H9 (cell line): ENCODE measurements around the gene MYCN. TPM values are rescaled to one million over a fixed set of nuclear protein-coding genes. Genes with fewer than 3 reads are reported as not detected.
A peak's percentile ranks its signal among the peaks of the same experiment; 100 is the strongest.

Experiments used
- DNase-seq: peaks from one replicate; pipeline ENCODE4 v3.0.0-alpha.2; 2017
- H2AFZ ChIP-seq: one replicate; pipeline ENCODE4 v1.6.1; 2013; ENCODE audit warnings: mild to moderate bottlenecking, low read length, control low read depth, moderate library complexity
- H2AK5ac ChIP-seq: 2 replicates; pipeline ENCODE4 v1.6.1; 2013; ENCODE audit warnings: low read length, control low read depth, mixed read lengths; ENCODE audit not compliant: insufficient read length
- H2BK120ac ChIP-seq: one replicate; pipeline ENCODE4 v1.6.1; 2013; ENCODE audit warnings: low read depth, mild to moderate bottlenecking, low read length, control low read depth, inconsistent platforms; ENCODE audit not compliant: poor library complexity, severe bottlenecking
- H2BK12ac ChIP-seq: 2 replicates; pipeline ENCODE4 v1.6.1; 2013; ENCODE audit warnings: low read length, control low read depth, mixed read lengths, low read depth; ENCODE audit not compliant: insufficient read length
- H2BK15ac ChIP-seq: 2 replicates; pipeline ENCODE4 v1.6.1; 2013; ENCODE audit warnings: low read depth, low read length, control low read depth
- H2BK20ac ChIP-seq: one replicate; pipeline ENCODE4 v1.6.1; 2013; ENCODE audit warnings: low read depth, mild to moderate bottlenecking, low read length, control low read depth, inconsistent platforms; ENCODE audit not compliant: poor library complexity, severe bottlenecking
- H2BK5ac ChIP-seq: 2 replicates; pipeline ENCODE4 v1.6.1; 2013; ENCODE audit warnings: low read length, control low read depth, mixed read lengths; ENCODE audit not compliant: insufficient read length
- H3K14ac ChIP-seq: 2 replicates; pipeline ENCODE4 v1.6.1; 2013; ENCODE audit warnings: low read length, control low read depth; ENCODE audit not compliant: insufficient read depth
- H3K18ac ChIP-seq: 2 replicates; pipeline ENCODE4 v1.6.1; 2013; ENCODE audit warnings: low read depth, mild to moderate bottlenecking, mixed read lengths, low read length, control low read depth; ENCODE audit not compliant: insufficient read length
- H3K23ac ChIP-seq: 2 replicates; pipeline ENCODE4 v1.6.1; 2013; ENCODE audit warnings: low read length, control low read depth, mixed read lengths, low read depth; ENCODE audit not compliant: insufficient read length
- H3K23me2 ChIP-seq: 2 replicates; pipeline ENCODE4 v1.6.1; 2013; ENCODE audit warnings: low read depth, mild to moderate bottlenecking, mixed read lengths, low read length, control low read depth; ENCODE audit not compliant: insufficient read length, poor library complexity, severe bottlenecking
- H3K27ac ChIP-seq: 2 replicates; pipeline ENCODE4 v1.5.1; 2013; ENCODE audit warnings: low read length, control low read depth, mixed read lengths, low read depth; ENCODE audit not compliant: insufficient read length
- H3K27me3 ChIP-seq: 2 replicates; pipeline ENCODE4 v1.6.1; 2013; ENCODE audit warnings: low read length, control low read depth, inconsistent platforms; ENCODE audit not compliant: insufficient read depth
- H3K4ac ChIP-seq: 2 replicates; pipeline ENCODE4 v1.6.1; 2013; ENCODE audit warnings: low read depth, mild to moderate bottlenecking, control low read depth, inconsistent platforms, low read length, moderate library complexity
- H3K4me1 ChIP-seq: 2 replicates; pipeline ENCODE4 v1.6.1; 2013; ENCODE audit warnings: low read length, control low read depth, inconsistent platforms; ENCODE audit not compliant: insufficient read depth
- H3K4me2 ChIP-seq: 2 replicates; pipeline ENCODE4 v1.6.1; 2013; ENCODE audit warnings: low read length, control low read depth, mixed read lengths; ENCODE audit not compliant: insufficient read length, insufficient read depth
- H3K56ac ChIP-seq: 2 replicates; pipeline ENCODE4 v1.6.1; 2013; ENCODE audit warnings: low read depth, mild to moderate bottlenecking, mixed read lengths, low read length, control low read depth; ENCODE audit not compliant: insufficient read length
- H3K79me1 ChIP-seq: 2 replicates; pipeline ENCODE4 v1.6.1; 2013; ENCODE audit warnings: low read depth, mild to moderate bottlenecking, moderate library complexity, low read length, control low read depth, inconsistent platforms; ENCODE audit not compliant: insufficient read depth, poor library complexity, severe bottlenecking
- H3K79me2 ChIP-seq: 2 replicates; pipeline ENCODE4 v1.6.1; 2013; ENCODE audit warnings: low read length, control low read depth, inconsistent platforms; ENCODE audit not compliant: insufficient read depth
- H3K9ac ChIP-seq: 2 replicates; pipeline ENCODE4 v1.6.1; 2013; ENCODE audit warnings: low read length, control low read depth, mixed read lengths; ENCODE audit not compliant: insufficient read length; ENCODE audit errors: extremely low read depth
- H3K9me3 ChIP-seq: one replicate; pipeline ENCODE4 v1.6.1; 2013; ENCODE audit warnings: low read depth, low read length, inconsistent platforms; ENCODE audit not compliant: control insufficient read depth
- H3T11ph ChIP-seq: one replicate; pipeline ENCODE4 v1.6.1; 2013; ENCODE audit warnings: mild to moderate bottlenecking, low read length, control low read depth, inconsistent platforms
- H4K20me1 ChIP-seq: one replicate; pipeline ENCODE4 v1.6.1; 2013; ENCODE audit not compliant: control insufficient read depth, insufficient read length, insufficient read depth
- H4K5ac ChIP-seq: 2 replicates; pipeline ENCODE4 v1.6.1; 2013; ENCODE audit warnings: low read depth, mild to moderate bottlenecking, mixed read lengths, low read length, control low read depth; ENCODE audit not compliant: insufficient read length
- H4K8ac ChIP-seq: replicated peaks from 2 replicates; pipeline ENCODE4 v1.6.1; 2013; ENCODE audit warnings: low read length, control low read depth, mixed read lengths, low read depth; ENCODE audit not compliant: insufficient read length
- H4K91ac ChIP-seq: 2 replicates; pipeline ENCODE4 v1.6.1; 2013; ENCODE audit warnings: low read depth, mild to moderate bottlenecking, moderate library complexity, mixed read lengths, low read length, control low read depth; ENCODE audit not compliant: insufficient read length
- H3K27ac Mint-ChIP-seq, 3 experiments: 2 replicates in 2 of 3; 3 replicates in 1 of 3; pipeline ENCODE4 v1.8.0; 2020 to 2021; ENCODE audit warnings: mixed read lengths in 3 of 3, mild to moderate bottlenecking in 1 of 3, moderate library complexity in 1 of 3
- H3K27me3 Mint-ChIP-seq: 2 replicates; pipeline ENCODE4 v1.8.0; 2021; ENCODE audit warnings: low read depth, mild to moderate bottlenecking, moderate library complexity, mixed read lengths
- H3K36me3 Mint-ChIP-seq, 3 experiments: 2 replicates in 2 of 3; 3 replicates in 1 of 3; pipeline ENCODE4 v1.8.0; 2020 to 2021; ENCODE audit warnings: low read depth in 3 of 3, mixed read lengths in 3 of 3; ENCODE audit not compliant: insufficient read depth in 1 of 3
- H3K4me1 Mint-ChIP-seq, 2 experiments: 2 replicates each; pipeline ENCODE4 v1.8.0; 2020; ENCODE audit warnings: mixed read lengths in 2 of 2
- H3K4me3 Mint-ChIP-seq, 2 experiments: 2 replicates in 1 of 2; 3 replicates in 1 of 2; pipeline ENCODE4 v1.8.0; 2020 to 2021; ENCODE audit warnings: mild to moderate bottlenecking in 2 of 2, mixed read lengths in 2 of 2, moderate library complexity in 1 of 2
- H3K9me3 Mint-ChIP-seq, 2 experiments: 2 replicates in 1 of 2; 3 replicates in 1 of 2; pipeline ENCODE4 v1.8.0; 2020; ENCODE audit warnings: mild to moderate bottlenecking in 2 of 2, mixed read lengths in 2 of 2, moderate library complexity in 1 of 2
- WGBS: extraction: QIAGEN DNeasy Blood & Tissue Kit; methylation state at CpG from one replicate; pipeline ENCODE4 v1.1.7; 2013; ENCODE audit warnings: missing lambda C conversion rate, low lambda C conversion rate, mixed read lengths; ENCODE audit not compliant: insufficient read length; ENCODE audit errors: extremely low coverage; 5-methylcytosine and 5-hydroxymethylcytosine counted together
- total RNA-seq: library from RNA; stranded (reverse); gene quantifications from 2 replicates; pipeline ENCODE4 v1.2.1, GENCODE V29; 2021
- TF ChIP-seq, protein P1 (sequence below): fragments of 200-600 bp; sonication (generic); conservative IDR thresholded peaks from 3 replicates; pipeline ENCODE4 v1.8.0; 2021; ENCODE audit warnings: antibody characterized with exemption, mild to moderate bottlenecking

Gene MYCN
- total RNA-seq, 1 experiment from 2014 or later = 100.0 TPM

DNA sequence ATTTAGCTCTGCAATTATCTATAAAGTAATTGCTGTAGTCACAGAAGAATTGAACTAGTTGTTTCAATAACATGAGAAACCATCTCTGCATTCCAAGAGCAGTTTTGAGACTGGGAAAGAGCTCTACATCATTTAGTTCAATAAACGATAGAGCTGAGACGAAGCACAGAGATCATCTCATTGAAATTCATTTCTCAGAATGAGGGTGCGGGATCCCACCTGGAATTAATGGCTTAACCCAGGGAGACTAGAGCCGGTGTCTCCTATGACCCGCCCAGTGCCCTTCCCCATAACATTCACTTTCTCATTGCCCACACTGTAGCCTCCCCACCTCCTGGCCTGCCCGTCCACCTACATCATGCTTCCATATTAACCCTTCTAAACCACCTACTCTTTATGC, 8.8 kb downstream of the MYCN start:
- Mint-ChIP-seq H3K4me3 (no peak overlapping the region), H3K27me3 (no peaks in the 10 kb centered on the region), H3K27ac (peak overlapping the region in 2 of 3 experiments; percentile 8 to 82; a peak in 2 of 7 replicates), H3K36me3 (peaks cover 34 to 45% (median 45%) of the 10 kb centered on the region in 3 experiments), H3K9me3 (no peaks in the 10 kb centered on the region), H3K4me1 (peaks cover 41 to 42% of the 10 kb centered on the region in 2 experiments)
- H3K18ac ChIP-seq = no peak overlapping the region
- peaks cover 1% of the 10 kb centered on the region for H3K23me2 ChIP-seq
- no peak overlapping the region for H3K27ac ChIP-seq
- H2BK12ac ChIP-seq = no peak overlapping the region
- no peaks in the 10 kb centered on the region for H4K20me1 ChIP-seq
- no peak overlapping the region for H3K4ac ChIP-seq
- no peak overlapping the region for H2BK120ac ChIP-seq
- peaks cover 2% of the 10 kb centered on the region for H3K4me1 ChIP-seq
- peaks cover 12% of the 10 kb centered on the region for H3K79me2 ChIP-seq
- no peak overlapping the region for H2BK20ac ChIP-seq
- H3K4me2 ChIP-seq = no peak overlapping the region
- H3K56ac ChIP-seq = no peak overlapping the region
- H3K9me3 ChIP-seq = no peaks in the 10 kb centered on the region
- no peak overlapping the region for H4K91ac ChIP-seq
- H2AK5ac ChIP-seq = no peak overlapping the region
- no peak overlapping the region for H4K8ac ChIP-seq
- H3T11ph ChIP-seq = no peak overlapping the region
- H3K14ac ChIP-seq = no peak overlapping the region
- no peak overlapping the region for H2AFZ ChIP-seq
- no peak overlapping the region for H2BK15ac ChIP-seq
- no peak overlapping the region for H4K5ac ChIP-seq
- no peak overlapping the region for H3K9ac ChIP-seq
- H3K79me1 ChIP-seq = peaks cover 3% of the 10 kb centered on the region
- H3K23ac ChIP-seq = no peak overlapping the region
- no peaks in the 10 kb centered on the region for H3K27me3 ChIP-seq
- no CpG with 5 or more reads among the region's 6 CpGs for WGBS
- TF ChIP-seq, protein P1, sequence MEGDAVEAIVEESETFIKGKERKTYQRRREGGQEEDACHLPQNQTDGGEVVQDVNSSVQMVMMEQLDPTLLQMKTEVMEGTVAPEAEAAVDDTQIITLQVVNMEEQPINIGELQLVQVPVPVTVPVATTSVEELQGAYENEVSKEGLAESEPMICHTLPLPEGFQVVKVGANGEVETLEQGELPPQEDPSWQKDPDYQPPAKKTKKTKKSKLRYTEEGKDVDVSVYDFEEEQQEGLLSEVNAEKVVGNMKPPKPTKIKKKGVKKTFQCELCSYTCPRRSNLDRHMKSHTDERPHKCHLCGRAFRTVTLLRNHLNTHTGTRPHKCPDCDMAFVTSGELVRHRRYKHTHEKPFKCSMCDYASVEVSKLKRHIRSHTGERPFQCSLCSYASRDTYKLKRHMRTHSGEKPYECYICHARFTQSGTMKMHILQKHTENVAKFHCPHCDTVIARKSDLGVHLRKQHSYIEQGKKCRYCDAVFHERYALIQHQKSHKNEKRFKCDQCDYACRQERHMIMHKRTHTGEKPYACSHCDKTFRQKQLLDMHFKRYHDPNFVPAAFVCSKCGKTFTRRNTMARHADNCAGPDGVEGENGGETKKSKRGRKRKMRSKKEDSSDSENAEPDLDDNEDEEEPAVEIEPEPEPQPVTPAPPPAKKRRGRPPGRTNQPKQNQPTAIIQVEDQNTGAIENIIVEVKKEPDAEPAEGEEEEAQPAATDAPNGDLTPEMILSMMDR = no peak
- no peak overlapping the region for H2BK5ac ChIP-seq
- DNase-seq = no peak
